GM18511 (cell line): ENCODE data around the gene RNF220.

Source experiments
- ATAC-seq: cut with Tn5 transposase; IDR thresholded peaks from one replicate; pipeline ENCODE4 v1.9.1; 2021; ENCODE audit warnings: mild to moderate bottlenecking, moderate library complexity; ENCODE audit not compliant: unreplicated experiment

RNF220 gene

DNA sequence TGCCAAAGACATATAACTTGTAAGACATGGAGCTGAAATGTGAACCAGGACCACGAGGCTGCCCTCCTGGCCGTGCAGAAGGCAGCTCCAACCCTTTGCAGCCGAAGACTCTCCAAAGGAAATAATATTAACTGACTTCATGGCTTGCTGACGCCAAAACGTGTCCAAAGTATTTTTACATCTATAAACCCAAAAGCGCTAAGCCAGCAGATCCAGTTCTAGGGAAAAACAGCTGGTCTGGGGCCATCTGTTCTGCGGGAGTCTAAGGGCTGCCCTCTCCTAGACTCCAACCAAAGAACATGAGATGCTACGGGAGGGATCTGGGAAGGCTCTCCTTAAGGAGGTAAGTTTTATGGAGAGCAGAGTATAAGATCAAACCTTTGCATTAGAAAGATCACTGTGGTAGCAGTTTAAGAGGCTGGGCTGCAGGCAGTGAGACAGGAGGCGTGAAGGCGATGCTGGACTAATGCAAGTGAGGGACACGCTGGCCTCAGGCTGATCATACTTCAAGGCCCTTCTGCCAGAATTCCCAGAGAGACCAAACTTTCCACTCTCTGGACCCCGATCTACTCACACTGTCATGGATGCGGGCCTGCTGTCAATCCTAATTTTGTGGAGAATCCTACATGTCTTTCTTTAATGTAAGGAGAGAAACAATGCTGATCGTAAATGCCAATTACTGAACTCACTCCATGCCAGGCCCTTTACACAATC, 268.1 kb downstream of the RNF220 start:
- ATAC-seq = no peak

DNA sequence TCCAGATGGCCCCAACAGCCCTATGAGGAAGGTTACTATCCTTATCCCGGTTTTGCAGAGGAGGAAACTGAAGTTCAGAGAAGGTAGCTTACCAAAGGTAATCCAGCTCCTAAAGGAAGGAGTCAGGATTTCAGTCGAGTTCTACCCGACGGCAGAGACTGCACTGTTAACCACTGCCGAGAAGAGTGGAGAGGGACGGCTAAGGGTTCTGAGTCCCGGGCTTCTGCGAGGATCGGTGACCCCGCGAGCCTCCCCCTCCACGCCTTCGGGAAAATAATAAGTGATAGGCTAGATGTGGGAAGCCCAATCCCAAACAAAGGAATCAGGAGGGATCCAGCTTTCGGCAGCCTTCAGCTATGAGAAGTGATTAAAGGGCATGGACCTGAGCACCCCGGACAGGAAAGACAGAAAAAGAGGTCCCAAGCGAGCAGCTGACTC, 268.6 kb downstream of the RNF220 start:
- peak; percentile 3 for ATAC-seq

DNA sequence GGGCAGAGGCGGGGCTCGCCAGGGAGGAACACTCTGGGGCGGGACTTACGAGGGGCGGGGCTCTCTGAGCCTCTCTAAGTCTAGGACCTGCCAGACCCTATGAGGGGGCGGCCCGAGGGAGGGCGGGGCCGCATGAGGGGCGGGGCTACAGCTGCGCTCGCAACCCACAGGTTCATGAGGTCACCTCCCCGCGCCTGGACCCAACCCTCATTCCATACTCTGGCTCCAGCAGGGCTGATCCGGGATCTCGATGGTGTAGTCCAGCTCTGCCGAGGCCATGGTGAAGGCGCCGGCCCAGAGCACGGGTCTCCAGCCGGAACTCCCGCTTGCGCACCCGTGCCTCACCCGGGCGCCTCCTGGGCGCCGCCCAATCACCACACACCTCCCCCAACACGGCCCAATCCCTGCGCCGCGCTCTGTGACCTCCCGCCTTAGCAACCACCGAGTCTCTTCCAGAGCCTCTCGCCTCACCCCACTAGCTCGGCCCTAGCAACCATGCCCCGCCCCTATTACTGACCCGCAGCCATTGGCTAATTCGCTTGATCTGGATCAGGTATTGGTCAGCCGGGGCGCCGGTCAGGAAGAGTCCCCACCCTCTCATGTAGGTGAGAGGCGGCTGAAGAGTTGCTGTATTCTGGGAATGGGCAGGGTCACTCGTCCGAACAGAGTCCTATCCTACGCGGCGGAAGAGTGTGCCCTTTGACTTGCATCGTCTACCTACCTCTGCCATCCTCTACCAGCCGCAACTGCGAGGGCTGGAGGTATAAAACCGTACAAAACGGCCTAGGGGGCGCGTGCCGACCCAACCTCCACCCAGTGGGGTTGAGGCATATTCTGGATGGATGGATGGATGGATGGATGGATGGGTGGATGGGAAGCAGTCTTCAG, 269.3 kb downstream of the RNF220 start, which contains the start of the genes ARMH1 and TMEM53:
Gene ARMH1, plus strand, starts transcription at position 602 of the 888 bp plus-strand sequence. CDS start 14,984 bp downstream, outside the sequence.
Gene TMEM53, minus strand, starts transcription at position 369 of the 888 bp plus-strand sequence. Its CDS starts 90 bp downstream, at position 279.
- ATAC-seq = peak; percentile 92

DNA sequence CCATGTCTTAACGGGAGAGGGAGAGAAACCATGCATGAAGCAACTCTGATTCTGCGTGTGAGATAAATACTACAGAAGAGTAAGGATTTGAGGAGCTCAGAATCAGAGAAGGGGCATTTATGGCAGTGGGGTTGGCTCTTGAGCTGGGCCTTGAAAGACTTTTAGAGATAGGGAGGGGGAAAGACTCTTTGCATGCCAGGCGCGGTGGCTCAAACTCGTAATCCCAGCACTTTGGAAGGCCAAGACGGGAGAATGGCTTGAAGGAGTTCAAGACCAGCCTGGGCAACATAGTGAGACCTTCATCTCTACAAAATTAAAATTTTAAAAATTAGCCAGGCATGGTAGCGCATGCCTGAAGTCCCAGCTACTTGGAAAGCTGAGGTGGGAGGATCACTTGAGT, 270.1 kb downstream of the RNF220 start:
- no peak for ATAC-seq

DNA sequence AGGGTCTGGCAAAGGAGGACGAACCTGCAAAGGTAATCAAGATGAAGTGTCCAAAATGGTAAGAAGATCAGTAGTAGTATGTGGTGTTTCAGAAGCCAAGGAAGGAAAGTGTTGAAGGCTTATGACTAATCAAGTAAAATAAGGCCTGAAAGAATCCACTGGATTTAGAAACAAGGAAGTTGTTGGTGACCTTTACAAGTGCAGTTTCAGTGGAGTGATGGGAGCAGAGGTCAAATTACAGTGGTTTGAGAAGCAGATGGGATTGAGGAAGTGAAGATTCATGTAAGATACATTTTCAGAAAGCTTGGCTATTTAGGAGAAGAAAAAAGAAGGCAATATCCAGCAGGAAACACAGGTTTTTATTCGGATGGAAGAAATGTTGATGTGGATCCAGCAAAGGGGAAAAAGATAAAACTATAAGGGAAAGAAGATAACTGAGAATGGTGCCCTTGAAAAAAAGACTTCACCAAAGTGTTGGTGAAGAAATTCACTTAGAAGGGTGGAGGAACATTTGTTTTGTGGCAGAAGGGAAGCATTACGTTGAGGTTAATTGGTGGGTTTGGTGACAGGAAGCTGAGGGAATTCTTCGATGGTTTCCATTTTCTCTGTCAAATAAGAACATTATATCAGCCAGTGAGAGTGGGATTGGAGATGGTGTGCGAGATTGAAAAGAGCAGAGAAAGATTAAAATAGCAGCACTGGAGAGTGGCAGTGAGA, 271.6 kb downstream of the RNF220 start:
- no peak for ATAC-seq

DNA sequence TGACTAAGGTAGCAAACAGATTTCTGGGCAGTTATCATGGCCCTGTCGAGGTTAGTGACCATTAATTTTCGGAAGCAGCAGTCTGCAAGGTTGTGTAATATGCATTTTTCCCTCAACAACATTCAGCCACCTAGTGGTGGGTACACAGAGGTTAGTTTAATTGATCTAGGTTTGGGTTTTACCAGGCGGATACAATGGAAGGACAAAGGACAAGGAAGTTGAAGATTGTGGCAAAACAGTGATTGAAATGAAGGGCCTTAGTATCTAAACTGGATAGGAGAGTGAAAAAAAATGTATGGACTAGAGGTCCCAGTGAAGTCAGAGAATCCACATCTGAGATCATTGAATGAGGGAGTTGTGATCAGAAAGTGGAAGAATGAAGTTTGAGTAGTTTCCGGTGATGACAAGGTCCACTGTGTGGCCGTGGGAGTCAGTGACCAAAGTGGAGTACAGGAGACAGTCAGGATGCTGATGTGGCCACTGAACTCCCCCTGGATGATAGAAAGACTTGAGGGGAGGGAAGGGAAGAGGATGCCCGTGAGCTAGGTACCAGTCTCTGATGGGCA, 272.2 kb downstream of the RNF220 start:
- ATAC-seq = no peak

DNA sequence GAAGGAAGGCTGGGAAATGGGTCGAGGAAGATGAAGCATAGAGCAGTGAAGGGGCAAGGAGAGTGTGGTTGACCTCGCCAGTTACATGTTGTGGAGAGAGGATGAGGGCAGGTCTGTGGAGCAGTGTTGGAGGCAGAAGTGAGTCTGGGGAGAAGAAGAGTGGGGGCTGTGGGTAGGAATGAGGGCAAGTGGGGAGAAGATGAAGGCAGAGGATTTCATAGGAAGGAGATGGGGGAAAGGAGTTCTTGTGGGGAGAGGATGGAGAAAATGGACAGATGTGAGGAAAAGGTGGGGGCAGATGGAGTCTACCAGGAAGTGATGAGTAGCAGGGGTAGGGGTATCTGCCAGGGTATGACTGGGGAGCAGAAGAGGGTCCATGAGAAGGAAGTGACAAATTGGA, 273.1 kb downstream of the RNF220 start:
- ATAC-seq = no peak

DNA sequence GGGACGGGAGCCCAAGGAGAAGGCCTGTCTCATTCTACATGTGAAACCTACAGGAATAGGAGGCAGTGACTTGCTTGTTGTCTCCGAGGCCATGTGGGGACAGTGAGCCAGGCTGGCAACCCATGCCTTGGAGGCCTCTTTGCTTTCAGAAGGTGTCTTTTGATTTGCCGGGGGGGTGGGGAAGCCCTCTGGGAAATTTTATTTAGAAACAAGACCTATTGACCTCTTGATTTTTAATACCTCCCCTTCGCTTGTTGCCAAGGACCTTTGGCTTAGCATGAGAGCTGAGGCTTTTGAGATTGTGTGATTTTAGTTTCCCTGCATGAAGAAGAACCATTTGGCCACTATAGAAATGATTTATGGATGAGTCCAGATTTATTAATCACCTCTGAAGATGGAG, 273.6 kb downstream of the RNF220 start:
- no peak for ATAC-seq

DNA sequence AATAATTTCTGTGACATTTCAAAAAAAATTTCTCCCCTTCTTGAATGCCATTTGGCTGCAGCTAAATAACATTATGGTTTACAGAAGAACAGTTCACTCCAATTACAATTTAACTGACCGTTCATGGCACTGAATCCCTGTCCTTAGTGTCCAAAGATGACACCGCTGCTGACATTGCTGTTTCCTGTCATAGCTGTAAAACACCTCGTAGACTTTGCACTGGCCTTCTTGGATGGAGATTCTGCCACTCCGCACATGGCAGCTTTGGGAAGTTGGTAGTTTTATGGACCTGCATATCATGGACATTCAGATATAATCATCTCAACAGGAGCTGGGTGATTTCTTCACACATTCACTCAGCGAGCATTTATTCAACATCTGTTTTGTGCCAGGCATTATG, 274.4 kb downstream of the RNF220 start:
- ATAC-seq = no peak

DNA sequence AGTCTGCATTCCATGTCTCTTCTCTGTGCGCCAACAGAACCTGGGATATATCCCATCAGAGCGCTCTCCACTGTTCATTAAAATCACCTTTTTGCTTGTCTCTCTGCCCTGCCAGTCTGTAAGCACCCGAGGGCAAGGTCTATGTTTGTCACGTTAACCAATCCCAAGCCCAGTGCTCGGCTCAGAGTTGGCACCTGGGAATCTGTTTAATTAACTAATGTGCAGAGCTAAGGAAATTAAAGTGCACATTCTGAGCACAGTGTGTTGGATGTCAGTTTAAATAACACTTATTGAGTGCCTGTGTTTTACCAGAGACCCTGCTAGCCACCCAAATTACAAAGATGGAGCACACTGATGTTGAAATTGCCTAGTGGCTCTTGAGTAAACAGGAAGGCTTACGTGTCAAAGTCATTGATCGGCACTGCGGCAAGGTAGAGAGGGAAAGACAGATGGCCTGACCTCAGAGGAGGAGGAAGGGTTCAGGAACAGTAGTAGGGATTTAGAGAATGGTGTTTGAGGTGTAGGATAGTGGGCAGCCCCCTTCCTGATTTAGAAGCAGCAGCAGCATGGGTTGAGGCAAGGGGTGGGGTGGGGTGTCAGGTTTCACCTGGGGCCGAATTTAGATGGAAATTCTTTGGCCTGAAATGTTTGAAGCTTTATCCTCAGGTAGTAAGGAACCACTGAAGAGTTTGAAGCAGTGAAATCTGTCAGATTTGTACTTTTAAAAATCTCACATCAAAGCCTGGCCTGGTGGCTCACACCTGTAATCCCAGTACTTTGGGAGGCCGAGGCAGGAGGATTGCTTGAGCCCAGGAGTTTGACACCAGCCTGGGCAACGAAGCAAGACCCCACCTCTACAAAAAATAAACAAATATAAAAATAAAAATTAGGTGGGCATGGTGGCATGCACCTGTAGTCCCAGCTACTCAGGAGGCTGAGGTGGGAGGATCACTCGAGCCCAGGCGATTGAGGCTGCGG, 277.1 kb downstream of the RNF220 start:
- no peak for ATAC-seq

DNA sequence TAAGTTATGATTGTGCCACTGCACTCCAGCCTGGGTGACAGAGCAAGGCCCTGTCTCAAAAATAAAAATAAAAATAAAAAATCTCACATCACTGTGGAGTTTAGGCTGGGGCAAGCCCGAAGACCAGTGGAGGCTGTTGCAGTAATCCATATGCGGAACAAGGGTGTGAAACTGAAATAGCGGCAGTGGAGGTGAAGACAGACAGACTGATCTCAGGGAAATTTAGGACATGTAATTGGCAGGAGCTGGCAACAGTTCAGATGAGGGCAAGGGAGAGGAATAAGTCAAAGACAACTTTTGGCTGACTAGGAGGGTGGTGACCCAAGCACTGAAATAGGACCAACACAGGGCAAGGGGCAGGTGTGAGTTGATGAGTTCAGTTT, 277.8 kb downstream of the RNF220 start:
- ATAC-seq = no peak

DNA sequence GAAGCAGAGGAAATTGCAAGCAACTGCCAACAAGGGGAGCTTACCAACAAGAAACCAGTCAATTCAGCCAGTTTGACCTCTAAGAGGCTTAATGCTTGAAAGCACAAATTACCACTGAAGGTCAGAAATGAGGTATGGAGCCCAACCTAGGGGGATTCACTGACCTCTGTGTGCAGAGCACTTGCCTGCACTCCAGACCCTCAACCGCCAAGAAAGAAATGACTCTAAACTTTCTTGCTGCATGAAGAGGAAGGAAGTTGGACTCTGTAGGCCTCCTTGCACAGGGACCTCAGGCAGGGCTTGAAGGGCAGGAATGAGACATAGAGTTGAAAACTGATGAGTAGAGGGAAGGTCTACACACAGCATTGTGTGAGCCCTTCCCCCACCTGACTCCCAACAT, 279.5 kb downstream of the RNF220 start:
- peak; percentile 86 for ATAC-seq

DNA sequence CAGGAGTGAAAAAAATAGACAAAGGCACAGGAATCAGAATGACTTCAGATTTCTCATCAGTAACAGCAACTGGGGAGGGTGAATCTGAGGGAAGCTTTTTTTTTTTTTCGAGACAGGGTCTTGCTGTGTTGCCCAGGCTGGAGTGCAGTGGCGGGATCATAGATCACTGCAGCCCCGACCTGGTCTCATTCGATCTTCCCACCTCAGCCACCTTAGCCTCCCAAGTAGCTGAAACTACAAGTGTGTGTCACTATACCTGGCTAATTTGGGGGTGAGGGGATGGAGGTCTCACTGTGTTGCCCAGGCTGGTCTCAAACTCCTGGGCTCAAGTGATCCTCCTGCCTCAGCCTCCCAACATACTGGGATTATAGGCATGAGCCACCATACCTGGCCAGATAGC, 280.2 kb downstream of the RNF220 start:
- ATAC-seq = no peak

DNA sequence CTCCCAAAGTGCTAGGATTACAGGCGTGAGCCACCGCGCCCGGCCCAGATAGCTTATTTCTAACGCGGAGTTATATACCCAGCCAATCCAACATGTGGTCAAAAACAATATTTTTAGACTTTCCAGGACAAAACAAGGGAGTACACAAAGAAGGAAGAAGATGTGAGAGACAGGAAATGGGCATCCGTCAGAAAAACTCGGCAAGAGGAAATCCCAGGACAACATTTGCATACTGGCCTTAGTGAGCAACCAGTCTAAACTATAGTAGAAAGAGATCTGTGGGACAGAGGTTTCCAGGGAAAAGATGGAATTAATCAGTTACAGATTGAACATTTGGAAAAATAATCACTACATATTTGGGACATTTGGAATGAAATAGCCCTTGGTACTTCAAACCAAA, 280.8 kb downstream of the RNF220 start:
- ATAC-seq = no peak

DNA sequence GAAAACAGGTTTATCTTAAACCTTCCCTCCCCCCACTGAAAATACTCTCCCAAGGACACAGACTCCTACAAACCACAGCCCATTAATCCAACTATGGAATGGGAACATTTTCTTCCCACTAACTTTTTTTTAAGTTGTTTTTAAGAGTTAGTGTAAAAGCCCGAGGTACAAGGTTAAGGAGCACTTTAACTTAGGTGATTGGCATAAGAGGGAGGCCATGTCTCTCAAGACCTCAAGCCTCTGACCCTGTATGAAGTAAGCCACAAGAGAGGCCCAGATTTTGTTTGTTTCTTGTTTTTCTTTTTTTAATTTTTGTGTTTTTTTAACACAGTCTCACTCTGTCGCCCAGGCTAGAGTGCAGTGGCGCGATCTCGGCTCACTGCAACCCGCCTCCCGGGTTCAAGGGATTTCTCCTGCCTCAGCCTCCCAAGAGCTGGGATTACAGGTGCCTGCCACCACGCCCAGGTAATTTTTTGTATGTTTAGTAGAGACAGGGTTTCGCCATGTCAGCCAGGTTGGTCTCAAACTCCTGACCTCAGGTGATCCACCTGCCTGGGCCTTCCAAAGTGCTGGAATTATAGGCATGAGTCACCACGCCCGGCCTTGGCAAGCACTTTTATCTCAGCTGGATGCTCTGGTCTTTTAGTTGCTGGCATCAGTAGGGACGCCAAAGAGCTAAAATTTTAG, 283.8 kb downstream of the RNF220 start:
- no peak for ATAC-seq

DNA sequence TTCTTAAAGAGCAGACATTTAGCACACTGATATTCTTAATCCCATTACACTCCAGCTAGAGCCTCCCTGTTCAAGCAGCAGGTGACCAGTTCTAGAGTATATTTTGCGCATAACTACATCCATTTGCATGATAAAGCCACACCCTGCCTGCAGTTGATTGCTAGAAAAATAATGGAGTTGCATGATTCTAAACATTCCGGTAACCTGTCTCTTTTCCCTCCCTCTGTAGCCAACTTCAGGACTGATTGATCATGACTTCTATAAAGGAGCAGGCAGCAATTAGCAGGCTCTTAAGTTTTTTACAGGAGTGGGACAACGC, 284.4 kb downstream of the RNF220 start:
- ATAC-seq = no peak

DNA sequence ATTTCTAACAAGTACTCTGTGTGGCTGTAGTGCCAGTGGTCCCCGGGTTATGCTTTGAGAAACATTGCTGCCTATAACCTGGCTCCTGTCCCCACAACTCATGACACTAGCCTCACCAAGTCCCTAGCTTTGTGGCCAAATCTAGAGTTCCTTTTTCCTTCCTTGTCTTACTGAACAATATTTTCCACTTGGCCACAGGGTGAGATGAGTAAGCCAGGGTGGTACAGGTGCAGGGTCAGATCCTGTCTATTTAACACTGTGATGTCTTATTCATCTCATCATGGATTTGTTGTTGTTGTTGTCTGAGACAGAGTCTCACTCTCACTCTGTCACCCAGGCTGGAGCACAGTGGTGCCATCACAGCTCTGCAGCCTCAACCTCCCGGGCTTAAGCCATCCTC, 288.1 kb downstream of the RNF220 start:
- ATAC-seq = no peak

DNA sequence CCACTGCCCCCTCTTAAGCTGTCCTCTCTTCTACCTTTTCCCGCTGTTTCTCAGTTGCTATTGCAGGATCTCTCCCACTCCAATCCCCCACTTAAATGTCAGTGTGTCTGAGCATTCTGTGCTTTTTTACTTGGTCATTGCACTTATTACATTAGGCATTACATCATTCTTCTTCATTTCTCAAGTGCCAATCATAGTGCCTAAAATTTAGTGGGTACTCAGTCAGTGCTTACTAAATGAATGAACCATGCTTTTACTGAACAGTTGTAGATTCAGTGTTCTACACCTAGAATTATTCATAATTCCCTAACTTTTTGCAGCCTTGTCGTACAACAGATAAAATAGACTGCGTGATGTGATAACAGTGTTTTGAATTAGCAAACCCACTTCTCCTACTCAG, 288.8 kb downstream of the RNF220 start:
- ATAC-seq = no peak

DNA sequence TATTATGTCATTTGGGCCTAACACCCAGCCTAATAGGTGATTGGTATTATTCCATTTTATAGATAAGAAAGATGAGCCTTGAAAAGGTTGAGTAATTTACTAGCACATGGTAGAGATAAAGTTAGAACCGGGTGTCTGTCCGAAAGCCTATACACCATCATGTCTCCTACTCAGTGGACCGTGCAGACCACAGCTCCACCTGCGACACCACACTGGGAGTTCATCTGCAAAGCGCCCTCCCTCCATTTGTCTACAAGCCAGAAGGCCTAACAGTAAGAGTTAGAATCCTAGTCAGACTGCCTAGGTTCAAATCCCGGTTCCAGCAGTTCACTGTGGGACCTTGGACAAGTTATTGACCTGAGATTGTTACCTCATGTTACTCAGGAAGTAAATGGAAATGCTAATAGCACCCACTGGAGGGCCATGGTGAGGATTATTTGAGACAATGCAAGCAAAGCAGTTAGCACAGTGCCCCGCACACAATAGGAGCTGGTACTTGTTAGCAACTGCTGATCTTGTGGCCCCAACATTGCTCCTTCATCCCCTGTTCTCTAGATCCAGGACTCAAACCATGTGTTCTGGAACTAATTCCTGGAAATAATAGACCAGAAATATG, 289.9 kb downstream of the RNF220 start:
- ATAC-seq = peak; percentile 69
